Measurements from ENCODE around the gene AKAP5. TPM values are rescaled to one million over a fixed set of nuclear protein-coding genes. Genes with fewer than 3 reads are reported as not detected.

Gene AKAP5
- total RNA-seq (1 to 10 TPM; 3.1 to 3.6 TPM), polyA plus RNA-seq (1.0 TPM)

GRCh38 chr14:64465191-64465822 lies at the start of gene AKAP5:
Gene AKAP5, plus strand, starts transcription at chr14:64465499. Its CDS starts 2,896 bp downstream, at chr14:64468395.
- Histone ChIP-seq H3K36me3 (ENCODE audit: insufficient read depth, low read length) (no peaks in the 10 kb centered on the region), H3K4me1 (ENCODE audit: insufficient read depth, low read length) (peaks cover 10% of the 10 kb centered on the region), H3K9me3 (ENCODE audit: low read length) (no peaks in the 10 kb centered on the region), H3K27ac (ENCODE audit: low read depth, low read length) (no peak within 1 kb of the TSS), H3K27me3 (ENCODE audit: insufficient read depth, low read length, poor library complexity, severe bottlenecking) (no peaks in the 10 kb centered on the region), H3K4me3 (ENCODE audit: low read length) (peak within 1 kb of the TSS; percentile 49)
- DNase-seq, result peak; percentile 62 to 78 (median 66)
- no peaks in the 10 kb centered on the region for H3K9me3 Mint-ChIP-seq
- no peaks in the 10 kb centered on the region for H3K27me3 Mint-ChIP-seq
- peak within 1 kb of the TSS; percentile 88 to 96 (median 91) for H3K4me3 Mint-ChIP-seq
- POLR2A ChIA-PET, result interaction anchor here (1.5 to 1.7 kb wide), 2 partner anchors 39 to 40 kb away, joined by 4 to 15 read pairs; partner anchors contain the start of gene ZBTB1
- H3K4me1 Mint-ChIP-seq, result peaks cover 31 to 56% (median 51%) of the 10 kb centered on the region in 3 donors
- H3K36me3 Mint-ChIP-seq, result peaks cover 0 to 12% (median 3%) of the 10 kb centered on the region in 3 donors
- peak within 1 kb of the TSS; percentile 46 to 92 (median 86) for H3K27ac Mint-ChIP-seq
- CTCF ChIA-PET, result interaction anchor here (1.0 to 2.3 kb wide), 7 partner anchors 12 to 45 kb away, joined by 3 to 8 read pairs (median 5); no protein-coding TSS in a partner anchor

- peaks cover 0 to 9% (median 8%) of the 10 kb centered on the region in 3 donors for H3K4me1 Mint-ChIP-seq
- no peaks in the 10 kb centered on the region for H3K9me3 ChIP-seq (ENCODE audit: low read length)
- no peak overlapping the region for H3K4me3 ChIP-seq (ENCODE audit: low read length)
- CTCF ChIA-PET, result interaction anchor here (1.4 to 2.0 kb wide), 4 partner anchors 11 to 62 kb away, joined by 4 to 10 read pairs (median 4); no protein-coding TSS in a partner anchor
- no peaks in the 10 kb centered on the region for H3K4me1 ChIP-seq (ENCODE audit: insufficient read depth, low read length)
- H3K36me3 Mint-ChIP-seq, result peaks cover 0 to 73% (median 28%) of the 10 kb centered on the region in 3 donors
- H3K4me3 Mint-ChIP-seq, result no peak overlapping the region
- POLR2A ChIA-PET, result interaction anchor here (0.7 to 0.9 kb wide), 3 partner anchors 12 to 915 kb away, joined by 3 to 8 read pairs (median 4); no protein-coding TSS in a partner anchor
- no peak for DNase-seq
- H3K27me3 ChIP-seq (ENCODE audit: insufficient read depth, low read length, poor library complexity, severe bottlenecking), result no peaks in the 10 kb centered on the region
- H3K27ac Mint-ChIP-seq, result no peak overlapping the region
- H3K27me3 Mint-ChIP-seq, result peaks cover 0 to 2% of the 10 kb centered on the region in 2 donors
- H3K9me3 Mint-ChIP-seq, result no peaks in the 10 kb centered on the region
- H3K36me3 ChIP-seq (ENCODE audit: insufficient read depth, low read length), result peaks cover 12% of the 10 kb centered on the region
- H3K27ac ChIP-seq (ENCODE audit: low read depth, low read length), result no peak overlapping the region
Observed at GRCh38 chr14:64416348-64416932, 48.9 kb upstream of the AKAP5 start.

GRCh38 chr14:64417055-64417770 lies 48.1 kb upstream of the AKAP5 start:
- H3K27me3 Mint-ChIP-seq, result peaks cover 0 to 2% of the 10 kb centered on the region in 2 donors
- Histone ChIP-seq H3K27ac (ENCODE audit: low read depth, low read length) (no peak overlapping the region), H3K4me3 (ENCODE audit: low read length) (no peak overlapping the region), H3K36me3 (ENCODE audit: insufficient read depth, low read length) (peaks cover 15% of the 10 kb centered on the region), H3K9me3 (ENCODE audit: low read length) (no peaks in the 10 kb centered on the region), H3K27me3 (ENCODE audit: insufficient read depth, low read length, poor library complexity, severe bottlenecking) (no peaks in the 10 kb centered on the region), H3K4me1 (ENCODE audit: insufficient read depth, low read length) (no peaks in the 10 kb centered on the region)
- DNase-seq, result no peak
- ChIA-PET CTCF (interaction anchor here (1.4 to 2.0 kb wide), 4 partner anchors 11 to 61 kb away, joined by 4 to 10 read pairs (median 4); no protein-coding TSS in a partner anchor), POLR2A (no interaction called here)
- H3K27ac Mint-ChIP-seq, result no peak overlapping the region
- no peaks in the 10 kb centered on the region for H3K9me3 Mint-ChIP-seq
- peaks cover 0 to 2% (median 2%) of the 10 kb centered on the region in 3 donors for H3K4me1 Mint-ChIP-seq
- H3K4me3 Mint-ChIP-seq, result no peak overlapping the region
- H3K36me3 Mint-ChIP-seq, result peaks cover 0 to 71% (median 25%) of the 10 kb centered on the region in 3 donors

GRCh38 chr14:64417771-64418125 lies 47.6 kb upstream of the AKAP5 start:
- peaks cover 0 to 3% (median 3%) of the 10 kb centered on the region in 3 donors for H3K4me1 Mint-ChIP-seq
- H3K27ac Mint-ChIP-seq, result no peak overlapping the region

GRCh38 chr14:64419003-64419402 lies 46.3 kb upstream of the AKAP5 start:
- peaks cover 15% of the 10 kb centered on the region for H3K36me3 ChIP-seq (ENCODE audit: insufficient read depth, low read length)
- no peaks in the 10 kb centered on the region for H3K4me1 ChIP-seq (ENCODE audit: insufficient read depth, low read length)
- ChIA-PET CTCF (interaction anchor here (1.1 to 1.7 kb wide), 2 partner anchors 9 to 11 kb away, joined by 3 to 13 read pairs; no protein-coding TSS in a partner anchor), POLR2A (no interaction called here)
- H3K9me3 ChIP-seq (ENCODE audit: low read length), result no peaks in the 10 kb centered on the region
- no peaks in the 10 kb centered on the region for H3K27me3 ChIP-seq (ENCODE audit: insufficient read depth, low read length, poor library complexity, severe bottlenecking)
- Mint-ChIP-seq H3K36me3 (peaks cover 0 to 75% (median 28%) of the 10 kb centered on the region in 3 donors), H3K27ac (no peak overlapping the region), H3K4me3 (no peak overlapping the region), H3K4me1 (peaks cover 0 to 6% (median 6%) of the 10 kb centered on the region in 3 donors), H3K9me3 (no peaks in the 10 kb centered on the region), H3K27me3 (peaks cover 0 to 2% of the 10 kb centered on the region in 2 donors)
- no peak overlapping the region for H3K27ac ChIP-seq (ENCODE audit: low read depth, low read length)
- H3K4me3 ChIP-seq (ENCODE audit: low read length), result no peak overlapping the region
- no peak for DNase-seq

More at GRCh38 chr14:64417771-64418125, 47.6 kb upstream of the AKAP5 start:
- H3K9me3 Mint-ChIP-seq, result no peaks in the 10 kb centered on the region
- no peaks in the 10 kb centered on the region for H3K9me3 ChIP-seq (ENCODE audit: low read length)
- no peaks in the 10 kb centered on the region for H3K27me3 ChIP-seq (ENCODE audit: insufficient read depth, low read length, poor library complexity, severe bottlenecking)
- H3K27me3 Mint-ChIP-seq, result peaks cover 0 to 2% of the 10 kb centered on the region in 2 donors
- H3K4me3 ChIP-seq (ENCODE audit: low read length), result no peak overlapping the region
- no peak for DNase-seq
- ChIA-PET POLR2A (no interaction called here), CTCF (interaction anchor here (1.4 to 2.0 kb wide), 4 partner anchors 10 to 61 kb away, joined by 4 to 10 read pairs (median 4); no protein-coding TSS in a partner anchor)
- H3K27ac ChIP-seq (ENCODE audit: low read depth, low read length), result no peak overlapping the region
- H3K4me1 ChIP-seq (ENCODE audit: insufficient read depth, low read length), result no peaks in the 10 kb centered on the region
- H3K4me3 Mint-ChIP-seq, result no peak overlapping the region
- peaks cover 0 to 74% (median 26%) of the 10 kb centered on the region in 3 donors for H3K36me3 Mint-ChIP-seq
- peaks cover 15% of the 10 kb centered on the region for H3K36me3 ChIP-seq (ENCODE audit: insufficient read depth, low read length)

GRCh38 chr14:64421166-64421565 lies 44.1 kb upstream of the AKAP5 start:
- Histone ChIP-seq H3K4me1 (ENCODE audit: insufficient read depth, low read length) (no peaks in the 10 kb centered on the region), H3K9me3 (ENCODE audit: low read length) (no peaks in the 10 kb centered on the region), H3K27ac (ENCODE audit: low read depth, low read length) (no peak overlapping the region), H3K4me3 (ENCODE audit: low read length) (no peak overlapping the region), H3K27me3 (ENCODE audit: insufficient read depth, low read length, poor library complexity, severe bottlenecking) (no peaks in the 10 kb centered on the region), H3K36me3 (ENCODE audit: insufficient read depth, low read length) (peaks cover 3% of the 10 kb centered on the region)
- ChIA-PET POLR2A (interaction anchor here (0.7 kb wide), 1 partner anchor 17 kb away, joined by 4 read pairs; no protein-coding TSS in a partner anchor), CTCF (interaction anchor here (1.5 to 2.5 kb wide), 3 partner anchors 9 to 56 kb away, joined by 4 to 22 read pairs (median 10); no protein-coding TSS in a partner anchor)
- no peaks in the 10 kb centered on the region for H3K9me3 Mint-ChIP-seq
- peak overlapping the region in 1 of 8 donors; percentile 69 for H3K27ac Mint-ChIP-seq
- H3K4me3 Mint-ChIP-seq, result no peak overlapping the region
- no peak for DNase-seq
- H3K4me1 Mint-ChIP-seq, result peaks cover 0 to 6% (median 6%) of the 10 kb centered on the region in 3 donors
- peaks cover 0 to 2% of the 10 kb centered on the region in 2 donors for H3K27me3 Mint-ChIP-seq
- peaks cover 4 to 83% (median 25%) of the 10 kb centered on the region in 3 donors for H3K36me3 Mint-ChIP-seq

- H3K27ac Mint-ChIP-seq, result no peak overlapping the region
- Histone ChIP-seq H3K27ac (ENCODE audit: low read depth, low read length) (no peak overlapping the region), H3K4me1 (ENCODE audit: insufficient read depth, low read length) (no peaks in the 10 kb centered on the region), H3K9me3 (ENCODE audit: low read length) (no peaks in the 10 kb centered on the region), H3K4me3 (ENCODE audit: low read length) (no peak overlapping the region), H3K36me3 (ENCODE audit: insufficient read depth, low read length) (peaks cover 3% of the 10 kb centered on the region), H3K27me3 (ENCODE audit: insufficient read depth, low read length, poor library complexity, severe bottlenecking) (no peaks in the 10 kb centered on the region)
- peaks cover 0 to 2% of the 10 kb centered on the region in 2 donors for H3K27me3 Mint-ChIP-seq
- H3K4me1 Mint-ChIP-seq, result peaks cover 0 to 6% (median 6%) of the 10 kb centered on the region in 3 donors
- DNase-seq, result no peak
- peaks cover 4 to 82% (median 25%) of the 10 kb centered on the region in 3 donors for H3K36me3 Mint-ChIP-seq
- ChIA-PET CTCF (interaction anchor here (1.5 to 2.5 kb wide), 3 partner anchors 8 to 55 kb away, joined by 4 to 22 read pairs (median 10); no protein-coding TSS in a partner anchor), POLR2A (no interaction called here)
- no peaks in the 10 kb centered on the region for H3K9me3 Mint-ChIP-seq
- H3K4me3 Mint-ChIP-seq, result no peak overlapping the region
Observed at GRCh38 chr14:64422005-64422404, 43.3 kb upstream of the AKAP5 start.

All from CD8-positive, alpha-beta memory T cell (primary cell).